Measurements from ENCODE around the gene EXD1. TPM values are rescaled to one million over a fixed set of nuclear protein-coding genes. Genes with fewer than 3 reads are reported as not detected.
"Not testable (repeated sequence)": the region's sequence is repeated elsewhere in the genome, so short reads cannot be mapped to it uniquely, and the experiment has no call there.

Gene EXD1, protein sequence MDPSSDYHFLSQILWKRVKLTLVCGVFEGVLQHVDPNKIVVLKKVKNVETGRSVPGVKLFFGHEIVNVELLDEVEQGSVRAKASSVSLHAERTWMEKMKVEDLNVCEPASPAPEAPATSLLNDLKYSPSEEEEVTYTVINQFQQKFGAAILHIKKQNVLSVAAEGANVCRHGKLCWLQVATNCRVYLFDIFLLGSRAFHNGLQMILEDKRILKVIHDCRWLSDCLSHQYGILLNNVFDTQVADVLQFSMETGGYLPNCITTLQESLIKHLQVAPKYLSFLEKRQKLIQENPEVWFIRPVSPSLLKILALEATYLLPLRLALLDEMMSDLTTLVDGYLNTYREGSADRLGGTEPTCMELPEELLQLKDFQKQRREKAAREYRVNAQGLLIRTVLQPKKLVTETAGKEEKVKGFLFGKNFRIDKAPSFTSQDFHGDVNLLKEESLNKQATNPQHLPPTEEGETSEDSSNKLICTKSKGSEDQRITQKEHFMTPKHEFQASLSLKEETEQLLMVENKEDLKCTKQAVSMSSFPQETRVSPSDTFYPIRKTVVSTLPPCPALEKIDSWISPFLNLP
- polyA plus RNA-seq (ENCODE audit: low read depth in 6 of 6): not detected

DNA sequence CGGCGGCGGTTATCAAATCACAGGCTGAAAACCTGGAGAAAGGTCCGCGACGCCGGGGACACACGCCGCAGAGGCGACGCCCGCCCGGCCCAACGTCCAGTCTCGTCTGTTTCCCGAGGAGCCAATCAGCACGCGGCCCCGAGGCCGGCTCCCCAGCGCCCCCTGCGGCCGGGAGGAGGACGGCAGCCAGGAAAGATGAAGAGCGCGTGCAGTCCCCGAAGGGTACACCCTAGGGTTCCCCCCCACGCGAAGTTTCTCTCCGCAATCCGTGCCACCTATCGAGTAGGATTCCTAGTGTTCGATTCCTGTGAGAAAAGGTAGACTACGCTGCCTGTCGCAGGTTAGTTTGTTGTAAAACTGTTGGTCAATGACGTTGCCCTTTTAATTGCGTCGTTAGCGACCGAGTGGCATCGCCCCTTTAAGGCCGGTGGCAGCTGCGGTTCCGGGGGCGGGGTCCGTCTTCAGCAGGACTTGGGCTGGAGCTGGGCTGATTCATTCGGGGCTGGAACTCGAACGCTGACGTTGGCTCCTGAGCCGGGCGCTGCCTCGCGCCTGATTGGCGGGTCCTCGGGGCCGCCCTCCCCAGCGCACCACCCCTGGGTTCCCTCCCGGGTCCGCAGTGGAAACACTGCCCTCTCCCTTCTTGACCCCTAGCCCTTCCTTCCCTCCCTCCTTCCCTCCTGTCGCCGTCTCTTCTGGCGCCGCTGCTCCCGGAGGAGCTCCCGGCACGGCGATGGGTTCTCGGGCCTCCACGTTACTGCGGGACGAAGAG is at the start of gene EXD1, which contains the start of gene CHP1:
TSS of gene EXD1 (minus strand) at position 108 of the 772 bp plus-strand sequence. CDS start 4,182 bp downstream, outside the sequence.
TSS of gene CHP1 (plus strand) at position 619 of the 772 bp plus-strand sequence. CDS start at position 734, 115 bp downstream.
- ATAC-seq (ENCODE audit: low read depth in 2 of 2) (peak; percentile 95 to 96), DNase-seq (peak; percentile 94)
- Mint-ChIP-seq H3K36me3 (no peaks in the 10 kb centered on the region), H3K27me3 (no peaks in the 10 kb centered on the region), H3K4me3 (peak within 1 kb of the TSS; percentile 87 to 95 (median 95)), H3K9me3 (no peaks in the 10 kb centered on the region), H3K27ac (peak within 1 kb of the TSS; percentile 89 to 97 (median 95)), H3K4me1 (peaks cover 14 to 34% (median 31%) of the 10 kb centered on the region in 3 donors)

DNA sequence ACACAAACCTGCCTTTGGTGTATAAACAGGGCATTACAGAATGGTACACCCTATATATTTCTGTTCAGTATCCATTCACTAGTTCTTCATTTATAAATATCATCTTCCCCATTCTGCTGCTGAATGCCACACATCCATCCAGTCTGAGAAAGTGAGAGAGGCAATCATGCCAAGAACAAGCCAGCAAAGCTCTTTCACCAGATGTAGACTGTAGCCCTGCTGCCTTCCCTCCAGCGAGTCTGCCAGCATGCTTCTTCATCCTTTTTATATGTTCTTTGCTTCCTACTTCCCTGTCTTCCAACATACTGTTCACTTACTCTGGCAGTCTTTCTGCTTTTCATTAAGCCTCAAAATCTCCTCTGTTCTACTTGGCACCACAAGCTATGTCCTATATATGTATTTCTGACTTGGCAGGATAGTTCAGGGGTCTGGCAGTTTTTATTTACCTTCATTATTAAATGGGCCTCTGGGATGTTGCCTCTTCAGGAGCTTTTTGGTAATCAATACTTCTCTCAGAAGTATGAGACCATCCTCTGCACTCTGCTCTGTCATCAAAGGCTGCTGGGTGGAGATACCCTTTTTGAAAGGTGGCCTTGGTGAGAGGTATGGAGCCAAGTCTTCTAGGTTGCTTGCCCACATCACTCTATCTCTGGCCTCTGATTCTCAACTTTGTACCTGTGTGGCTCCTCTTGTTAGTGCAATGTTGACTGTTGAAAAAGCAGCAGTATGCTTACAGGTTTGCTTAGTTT is 49.2 kb upstream of the EXD1 start:
- no peak for DNase-seq
- no peak for ATAC-seq (ENCODE audit: low read depth in 2 of 2)
- no peaks in the 10 kb centered on the region for H3K9me3 Mint-ChIP-seq
- no peaks in the 10 kb centered on the region for H3K36me3 Mint-ChIP-seq
- peaks cover 14 to 22% (median 20%) of the 10 kb centered on the region in 3 donors for H3K4me1 Mint-ChIP-seq
- H3K27ac Mint-ChIP-seq: peak overlapping the region in 5 of 6 donors; percentile 3 to 82 (median 31)
- no peaks in the 10 kb centered on the region for H3K27me3 Mint-ChIP-seq
- no peak overlapping the region for H3K4me3 Mint-ChIP-seq

DNA sequence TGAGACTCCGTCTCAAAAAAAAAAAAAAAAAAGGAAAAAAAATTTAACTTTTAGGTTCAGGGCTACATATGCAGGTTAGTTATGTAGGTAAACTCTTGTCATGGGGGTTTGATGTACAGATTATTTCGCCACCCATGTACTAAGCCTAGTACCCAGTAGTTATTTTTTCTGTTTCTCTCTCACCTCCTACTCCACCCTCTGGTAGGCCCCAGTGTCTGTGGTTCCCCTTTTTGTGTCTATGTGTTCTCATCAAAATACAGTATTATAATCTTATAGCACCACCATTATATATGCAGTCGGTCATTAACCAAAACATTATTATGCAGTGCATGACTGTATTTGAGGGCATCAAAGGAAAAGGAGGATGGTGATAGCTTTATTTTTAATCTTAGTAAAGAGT is 47.8 kb upstream of the EXD1 start:
- peaks cover 10 to 17% (median 13%) of the 10 kb centered on the region in 3 donors for H3K4me1 Mint-ChIP-seq
- peak in 1 of 2 donors; percentile 53 for ATAC-seq (ENCODE audit: low read depth in 2 of 2)
- H3K27me3 Mint-ChIP-seq: no peaks in the 10 kb centered on the region
- no peaks in the 10 kb centered on the region for H3K36me3 Mint-ChIP-seq
- H3K9me3 Mint-ChIP-seq: no peaks in the 10 kb centered on the region
- no peak for DNase-seq
- H3K4me3 Mint-ChIP-seq: peak overlapping the region in 2 of 8 donors; percentile 50 to 52
- H3K27ac Mint-ChIP-seq: peak overlapping the region in 3 of 6 donors; percentile 33 to 79 (median 42)

DNA sequence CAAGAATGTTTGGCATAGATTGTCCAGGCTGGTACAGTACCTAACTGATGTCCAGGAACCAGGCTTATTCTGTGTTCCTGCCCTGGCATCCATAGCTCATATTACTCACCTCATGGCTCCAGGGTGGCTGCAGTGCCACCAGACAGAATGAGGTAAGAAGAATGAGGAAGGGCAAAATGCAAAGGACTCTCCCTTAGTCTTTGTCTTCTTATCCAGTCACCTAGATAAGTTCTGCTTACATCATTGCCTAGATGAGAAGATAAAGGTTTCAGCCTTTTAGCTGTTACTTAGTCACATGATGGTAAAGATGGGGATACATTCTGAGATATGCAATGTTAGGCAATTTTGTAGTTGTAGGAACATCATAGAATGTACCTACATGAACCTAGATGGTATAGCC is 46.3 kb upstream of the EXD1 start:
- H3K27ac Mint-ChIP-seq: peak overlapping the region in 2 of 6 donors; percentile 44 to 47
- H3K27me3 Mint-ChIP-seq: no peaks in the 10 kb centered on the region
- peaks cover 0 to 5% (median 2%) of the 10 kb centered on the region in 3 donors for H3K4me1 Mint-ChIP-seq
- no peaks in the 10 kb centered on the region for H3K9me3 Mint-ChIP-seq
- no peaks in the 10 kb centered on the region for H3K36me3 Mint-ChIP-seq
- no peak overlapping the region for H3K4me3 Mint-ChIP-seq
- ATAC-seq (ENCODE audit: low read depth in 2 of 2): no peak
- DNase-seq: no peak

DNA sequence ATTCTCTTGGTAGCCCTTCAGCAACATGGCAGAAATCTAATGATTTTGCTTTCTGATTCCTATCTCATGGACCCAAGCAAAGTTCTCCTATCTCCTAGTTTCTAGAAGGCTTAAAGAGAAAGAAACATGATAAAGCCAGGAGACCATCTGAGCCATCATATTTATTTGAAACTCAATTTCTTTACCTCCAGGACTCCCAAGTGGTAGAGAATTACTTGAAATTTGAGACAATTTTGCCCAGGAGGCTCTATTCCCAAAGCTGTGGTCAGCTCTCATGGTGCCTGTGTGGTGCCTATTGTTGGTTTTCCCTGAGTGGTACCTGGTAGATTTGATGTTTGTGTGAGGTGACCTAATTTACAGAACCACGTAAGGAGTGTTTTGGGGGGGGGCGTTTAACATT is 39.3 kb upstream of the EXD1 start:
- no peak for ATAC-seq (ENCODE audit: low read depth in 2 of 2)
- H3K27ac Mint-ChIP-seq: peak overlapping the region in 1 of 6 donors; percentile 23
- peaks cover 0 to 15% of the 10 kb centered on the region in 2 donors for H3K36me3 Mint-ChIP-seq
- no peaks in the 10 kb centered on the region for H3K27me3 Mint-ChIP-seq
- no peaks in the 10 kb centered on the region for H3K9me3 Mint-ChIP-seq
- DNase-seq: no peak
- no peaks in the 10 kb centered on the region for H3K4me1 Mint-ChIP-seq
- no peak overlapping the region for H3K4me3 Mint-ChIP-seq

DNA sequence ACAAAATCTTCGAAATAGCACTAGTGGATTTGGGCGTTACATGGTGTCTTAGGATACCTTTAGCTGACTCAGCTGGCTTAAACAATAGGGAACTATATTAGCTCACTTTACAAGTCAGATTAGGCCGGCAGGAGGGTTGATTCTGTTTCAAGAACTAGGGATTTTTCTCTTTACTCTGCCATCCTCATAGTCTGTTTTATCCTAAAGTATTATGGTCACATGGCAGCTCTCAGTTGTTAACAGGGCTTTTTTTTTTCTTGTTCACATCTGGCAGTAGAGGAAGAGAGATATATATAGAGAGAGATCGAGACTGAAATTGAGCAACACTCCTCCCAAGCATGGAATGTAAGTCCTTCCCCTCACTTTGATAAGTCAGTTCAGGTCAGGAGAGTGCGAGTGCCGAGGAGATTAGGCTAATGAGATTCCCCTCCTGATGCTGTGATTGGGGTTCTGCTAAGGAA is 33.4 kb upstream of the EXD1 start:
- Mint-ChIP-seq H3K27me3 (no peaks in the 10 kb centered on the region), H3K27ac (no peak overlapping the region), H3K36me3 (peaks cover 0 to 22% of the 10 kb centered on the region in 2 donors), H3K4me1 (peaks cover 14 to 16% (median 15%) of the 10 kb centered on the region in 3 donors), H3K4me3 (no peak overlapping the region), H3K9me3 (no peaks in the 10 kb centered on the region)
- ATAC-seq (ENCODE audit: low read depth in 2 of 2) (no peak), DNase-seq (no peak)

DNA sequence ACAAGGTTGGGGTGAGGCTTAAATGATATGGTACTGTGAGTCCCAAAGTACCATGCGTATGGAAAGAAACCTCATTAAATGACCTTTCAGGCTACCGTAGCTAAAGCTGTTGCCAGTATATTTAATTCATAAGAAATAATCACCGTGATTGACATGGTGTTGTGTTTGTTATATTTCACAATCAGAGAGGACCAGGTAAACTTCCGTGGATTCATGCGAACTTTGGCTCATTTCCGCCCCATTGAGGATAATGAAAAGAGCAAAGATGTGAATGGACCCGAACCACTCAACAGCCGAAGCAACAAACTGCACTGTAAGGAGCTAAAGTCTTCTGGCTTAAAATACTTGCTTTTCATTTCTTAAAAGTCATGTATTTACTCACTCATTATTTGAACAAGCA is 32.0 kb upstream of the EXD1 start:
- peaks cover 22 to 25% (median 23%) of the 10 kb centered on the region in 3 donors for H3K4me1 Mint-ChIP-seq
- no peak overlapping the region for H3K4me3 Mint-ChIP-seq
- H3K27me3 Mint-ChIP-seq: no peaks in the 10 kb centered on the region
- ATAC-seq (ENCODE audit: low read depth in 2 of 2) (no peak), DNase-seq (no peak)
- H3K27ac Mint-ChIP-seq: no peak overlapping the region
- H3K9me3 Mint-ChIP-seq: no peaks in the 10 kb centered on the region
- peaks cover 0 to 15% of the 10 kb centered on the region in 2 donors for H3K36me3 Mint-ChIP-seq

DNA sequence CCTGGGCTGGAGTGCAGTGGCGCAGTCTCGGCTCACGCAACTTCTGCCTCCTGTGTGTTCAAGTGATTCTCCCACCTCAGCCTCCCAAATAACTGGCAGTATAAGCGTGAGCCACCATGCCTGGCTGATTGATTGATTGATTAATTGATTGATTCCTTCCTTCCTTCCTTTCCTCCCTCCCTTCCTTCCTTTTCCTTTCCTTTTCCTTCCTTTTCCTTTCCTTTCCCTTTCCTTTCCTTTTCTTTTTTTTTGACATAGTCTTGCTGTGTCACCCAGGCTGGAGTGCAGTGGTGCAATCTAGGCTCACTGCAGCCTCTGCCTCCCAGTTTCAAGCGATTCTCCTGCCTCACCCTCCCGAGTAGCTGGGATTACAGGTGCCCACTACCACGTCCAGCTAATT is 30.4 kb upstream of the EXD1 start:
- Mint-ChIP-seq H3K27ac (peak overlapping the region in 1 of 6 donors; percentile 86), H3K4me3 (peak overlapping the region in 1 of 8 donors; percentile 70), H3K4me1 (peaks cover 22 to 25% (median 23%) of the 10 kb centered on the region in 3 donors)
- H3K36me3 Mint-ChIP-seq; ATAC-seq (ENCODE audit: low read depth in 2 of 2); H3K9me3 Mint-ChIP-seq; H3K27me3 Mint-ChIP-seq; DNase-seq: not testable (repeated sequence)

DNA sequence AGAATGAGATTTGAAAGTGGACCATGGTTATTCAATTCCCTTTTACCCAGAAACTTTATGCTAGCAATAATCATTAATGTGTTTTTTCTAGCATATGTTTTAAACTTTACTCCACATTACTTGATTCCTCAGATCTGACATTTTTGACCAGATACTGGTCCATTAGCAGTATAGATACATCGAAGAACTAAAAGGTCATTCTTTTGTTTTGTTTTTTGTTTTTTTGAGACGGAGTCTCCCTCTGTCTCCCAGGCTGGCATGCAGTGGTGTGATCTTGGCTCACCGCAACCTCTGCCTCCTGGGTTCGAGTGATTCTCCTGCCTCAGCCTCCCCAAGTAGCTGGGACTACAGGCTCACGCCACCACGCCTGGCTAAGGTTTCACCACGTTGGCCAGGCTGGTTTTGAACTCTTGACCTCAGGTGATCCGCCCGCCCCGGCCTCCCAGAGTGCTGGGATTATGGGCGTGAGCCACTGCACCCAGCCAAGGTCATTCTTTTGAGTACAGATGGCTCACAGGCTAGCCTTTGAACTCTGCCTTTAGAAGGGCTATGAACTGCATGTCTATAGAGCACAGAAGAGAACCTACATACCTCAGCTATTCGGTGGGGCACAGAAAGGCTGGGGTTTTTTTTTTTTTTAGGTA is 29.1 kb upstream of the EXD1 start:
- Mint-ChIP-seq H3K27me3 (no peaks in the 10 kb centered on the region), H3K4me3 (peak overlapping the region in 7 of 8 donors; percentile 9 to 77 (median 64)), H3K9me3 (no peaks in the 10 kb centered on the region), H3K36me3 (peaks cover 0 to 7% of the 10 kb centered on the region in 2 donors), H3K27ac (peak overlapping the region in 5 of 6 donors; percentile 5 to 93 (median 49)), H3K4me1 (peaks cover 27 to 34% (median 27%) of the 10 kb centered on the region in 3 donors)
- ATAC-seq (ENCODE audit: low read depth in 2 of 2): no peak
- DNase-seq: no peak

DNA sequence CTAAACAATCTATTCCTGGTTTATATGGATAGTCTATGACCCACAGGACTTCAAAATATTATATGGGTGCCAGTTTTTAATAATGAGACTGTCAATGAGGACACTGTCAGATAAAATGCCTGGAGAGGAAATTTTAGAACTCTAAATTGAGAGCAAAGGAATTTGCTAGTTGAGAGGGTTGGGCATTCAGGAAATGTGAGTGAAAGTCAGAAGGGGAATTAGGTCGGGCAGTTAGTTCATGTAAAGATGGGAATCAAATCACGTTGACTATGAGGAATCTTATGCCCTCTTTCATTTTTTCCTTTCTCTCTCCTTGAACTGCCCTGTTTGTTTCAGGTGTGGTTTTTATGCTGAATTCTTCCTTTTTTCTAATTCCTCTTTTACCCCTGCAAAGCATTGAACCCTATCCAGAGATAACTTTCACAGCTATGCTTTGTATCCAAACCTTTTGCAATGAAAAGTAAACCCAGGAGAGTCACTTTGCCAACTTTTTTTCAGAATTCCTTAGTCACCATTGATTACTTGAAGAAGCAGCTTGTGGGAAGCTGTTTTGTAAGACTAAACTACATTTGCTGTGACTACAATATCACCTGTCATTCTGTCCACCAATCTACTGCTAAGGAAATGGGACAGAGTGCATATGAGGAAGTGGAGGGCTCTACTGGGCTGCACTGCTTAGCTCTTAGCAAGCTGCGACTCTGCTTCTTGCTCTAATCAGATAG is 28.4 kb upstream of the EXD1 start:
- Mint-ChIP-seq H3K4me3 (peak overlapping the region in 7 of 8 donors; percentile 22 to 73 (median 59)), H3K36me3 (peaks cover 0 to 4% of the 10 kb centered on the region in 2 donors), H3K27me3 (no peaks in the 10 kb centered on the region), H3K9me3 (no peaks in the 10 kb centered on the region), H3K27ac (peak overlapping the region; percentile 2 to 93 (median 54)), H3K4me1 (peaks cover 30 to 42% (median 35%) of the 10 kb centered on the region in 3 donors)
- DNase-seq (peak; percentile 56), ATAC-seq (ENCODE audit: low read depth in 2 of 2) (peak; percentile 98 to 99)

DNA sequence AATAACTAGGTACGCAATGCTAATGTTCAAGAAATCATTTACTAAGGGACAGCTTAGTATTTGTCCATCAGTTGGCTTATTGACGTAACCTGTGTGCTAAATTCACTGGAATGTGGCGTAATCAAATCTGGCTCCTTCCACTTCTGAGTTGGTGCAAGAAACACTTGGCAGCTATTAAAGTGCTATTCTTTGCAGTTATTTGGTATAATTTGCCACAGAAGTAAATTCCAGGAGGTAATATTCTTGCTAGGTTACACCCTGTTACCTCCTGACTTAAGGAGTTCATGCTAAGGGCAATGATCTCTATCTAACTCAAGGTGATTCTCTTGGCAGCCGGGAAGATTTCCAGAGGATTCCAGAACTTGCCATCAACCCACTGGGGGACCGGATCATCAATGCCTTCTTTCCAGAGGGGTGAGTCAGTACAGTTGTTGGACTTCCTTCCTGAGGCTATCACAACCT is 26.1 kb upstream of the EXD1 start:
- Mint-ChIP-seq H3K9me3 (no peaks in the 10 kb centered on the region), H3K36me3 (no peaks in the 10 kb centered on the region), H3K4me3 (no peak overlapping the region)

More for the DNA sequence above, 26.1 kb upstream of the EXD1 start:
- ATAC-seq (ENCODE audit: low read depth in 2 of 2) (no peak), DNase-seq (no peak)
- H3K27ac Mint-ChIP-seq: no peak overlapping the region
- peaks cover 30 to 44% (median 38%) of the 10 kb centered on the region in 3 donors for H3K4me1 Mint-ChIP-seq
- H3K27me3 Mint-ChIP-seq: no peaks in the 10 kb centered on the region

Data from naive B cell (primary cell).